Measurements from ENCODE around the gene CCDC92.

GRCh38 chr12:123952037-123952436 lies 20.6 kb downstream of the CCDC92 start:
- TF ChIP-seq CTCF (IDR thresholded peaks at IDR 0.05) (no peak), POLR2A (IDR thresholded peaks at IDR 0.05) (no peak), EP300 (IDR thresholded peaks at IDR 0.05; ENCODE audit: low read depth) (no peak)
